Activated B cell treated with CpG ODN at 0.5 μM for 24 hours (primary cell): Measurements from ENCODE around the gene FHIP2A. TPM values are rescaled to one million over a fixed set of nuclear protein-coding genes. Genes with fewer than 3 reads are reported as not detected.

Source experiments
- ATAC-seq: fragments of 200-7000 bp; cut with Tn5 transposase; one replicate; pipeline ENCODE4 v1.10.0; 2021; ENCODE audit warnings: low read depth, mild to moderate bottlenecking, moderate library complexity
- CTCF ChIA-PET: fragments of 350-600 bp; sonication (Branson Sonifier 250); formaldehyde crosslinking; loops from one replicate; lab custom pipeline; 2021; ENCODE audit warnings: antibody characterized with exemption; lab: Charles Lee
- POLR2A ChIA-PET: fragments of 350-600 bp; sonication (Branson Sonifier 250); formaldehyde crosslinking; loops from one replicate; lab custom pipeline; 2021; ENCODE audit warnings: antibody characterized with exemption; lab: Charles Lee
- DNase-seq: peaks from one replicate; pipeline ENCODE4 v3.0.0; 2022
- H3K27ac Mint-ChIP-seq: one replicate; pipeline ENCODE4 v1.8.0; 2020; ENCODE audit warnings: mixed read lengths
- H3K27me3 Mint-ChIP-seq: one replicate; pipeline ENCODE4 v1.8.0; 2021; ENCODE audit warnings: mixed read lengths
- H3K36me3 Mint-ChIP-seq: one replicate; pipeline ENCODE4 v1.8.0; 2021; ENCODE audit warnings: low read depth, mixed read lengths
- H3K4me1 Mint-ChIP-seq: one replicate; pipeline ENCODE4 v1.8.0; 2021; ENCODE audit warnings: mixed read lengths
- H3K4me3 Mint-ChIP-seq: one replicate; pipeline ENCODE4 v1.8.0; 2020; ENCODE audit warnings: mild to moderate bottlenecking, mixed read lengths
- H3K9me3 Mint-ChIP-seq: one replicate; pipeline ENCODE4 v1.8.0; 2020; ENCODE audit warnings: mixed read lengths
- CTCF ChIP-seq: fragments of 200-600 bp; IDR thresholded peaks from one replicate; pipeline ENCODE4 v1.8.0; 2022; ENCODE audit warnings: antibody characterized with exemption, mild to moderate bottlenecking
- intact Hi-C: fragments of 100-400 bp; cut with micrococcal nuclease; formaldehyde crosslinking; loops from one replicate; pipeline ENCODE4 v1.15.1; 2024
- total RNA-seq: library from RNA; stranded (reverse); gene quantifications from 2 replicates; pipeline ENCODE4 v1.2.3, GENCODE V29; 2022

FHIP2A gene
- total RNA-seq, 1 donor from 2014 or later: 20.2 TPM

- Mint-ChIP-seq H3K36me3 (no peaks in the 10 kb centered on the region), H3K27me3 (no peaks in the 10 kb centered on the region), H3K4me1 (no peaks in the 10 kb centered on the region), H3K9me3 (no peaks in the 10 kb centered on the region), H3K4me3 (no peak overlapping the region), H3K27ac (no peak overlapping the region)
- no peak for TF ChIP-seq CTCF
- ChIA-PET CTCF (no interaction called here), POLR2A (no interaction called here)
- intact Hi-C loops: no loop called here
- DNase-seq: no peak
- no peak for ATAC-seq
Observed at GRCh38 chr10:114791768-114792167, 29.8 kb upstream of the FHIP2A start.

GRCh38 chr10:114795039-114795438, 26.5 kb upstream of the FHIP2A start:
- H3K27ac Mint-ChIP-seq: no peak overlapping the region
- DNase-seq: no peak
- intact Hi-C loops: no loop called here
- H3K4me3 Mint-ChIP-seq: no peak overlapping the region
- POLR2A ChIA-PET: no interaction called here
- CTCF ChIA-PET: no interaction called here
- H3K27me3 Mint-ChIP-seq: peaks cover 2% of the 10 kb centered on the region
- ATAC-seq: no peak
- no peak for TF ChIP-seq CTCF
- H3K9me3 Mint-ChIP-seq: no peaks in the 10 kb centered on the region
- H3K36me3 Mint-ChIP-seq: no peaks in the 10 kb centered on the region
- no peaks in the 10 kb centered on the region for H3K4me1 Mint-ChIP-seq

- no peaks in the 10 kb centered on the region for H3K9me3 Mint-ChIP-seq
- H3K27ac Mint-ChIP-seq: no peak overlapping the region
- ATAC-seq (no peak), DNase-seq (no peak)
- no peak for TF ChIP-seq CTCF
- peaks cover 2% of the 10 kb centered on the region for H3K27me3 Mint-ChIP-seq
- POLR2A ChIA-PET: no interaction called here
- H3K36me3 Mint-ChIP-seq: no peaks in the 10 kb centered on the region
- peaks cover 4% of the 10 kb centered on the region for H3K4me1 Mint-ChIP-seq
- intact Hi-C loops: no loop called here
- CTCF ChIA-PET: no interaction called here
- no peak overlapping the region for H3K4me3 Mint-ChIP-seq
Observed at GRCh38 chr10:114800361-114800760, 21.2 kb upstream of the FHIP2A start.

- ChIA-PET CTCF (no interaction called here), POLR2A (no interaction called here)
- Mint-ChIP-seq H3K27me3 (peaks cover 2% of the 10 kb centered on the region), H3K36me3 (no peaks in the 10 kb centered on the region), H3K4me1 (peaks cover 4% of the 10 kb centered on the region), H3K9me3 (no peaks in the 10 kb centered on the region), H3K27ac (no peak overlapping the region), H3K4me3 (no peak overlapping the region)
- ATAC-seq (no peak), DNase-seq (no peak)
- no peak for TF ChIP-seq CTCF
- intact Hi-C loops: no loop called here
Observed at GRCh38 chr10:114801411-114801813, 20.2 kb upstream of the FHIP2A start.

GRCh38 chr10:114802177-114802576, 19.4 kb upstream of the FHIP2A start:
- Mint-ChIP-seq H3K4me3 (no peak overlapping the region), H3K27ac (no peak overlapping the region), H3K4me1 (peaks cover 4% of the 10 kb centered on the region), H3K27me3 (peaks cover 2% of the 10 kb centered on the region), H3K9me3 (no peaks in the 10 kb centered on the region), H3K36me3 (no peaks in the 10 kb centered on the region)
- CTCF ChIA-PET: no interaction called here
- ATAC-seq: no peak
- DNase-seq: no peak
- intact Hi-C loops: no loop called here
- POLR2A ChIA-PET: no interaction called here
- TF ChIP-seq CTCF: no peak
